HEK293 (cell line): ENCODE measurements around the gene SERPINA12.

ENCODE experiments used
- CTCF ChIA-PET: fragments of 350-600 bp; formaldehyde crosslinking; extraction: SDS; loops from one replicate; lab custom pipeline; 2021; ENCODE audit warnings: antibody characterized with exemption; lab: Yijun Ruan, JAX
- POLR2A ChIA-PET: fragments of 300-600 bp; formaldehyde crosslinking; extraction: SDS; loops from one replicate; lab custom pipeline; 2020; ENCODE audit warnings: antibody characterized with exemption, inconsistent platforms; lab: Yijun Ruan, JAX
- H3K27ac ChIP-seq: fragments of 200-500 bp; sonication (Bioruptor generic); 2 replicates; pipeline ENCODE4 v1.5.1; 2014; ENCODE audit warnings: low read depth, low read length, control low read depth, inconsistent platforms; ENCODE audit errors: extremely low read depth
- H3K36me3 ChIP-seq, 2 experiments: fragments of 200-500 bp in 1 of 2; sonication (Bioruptor generic) in 1 of 2; 1 replicate in 1 of 2; 2 replicates in 1 of 2; pipeline ENCODE4 v1.5.1; 2014 to 2017; ENCODE audit warnings: inconsistent platforms in 2 of 2, low read length in 2 of 2; ENCODE audit not compliant: control insufficient read depth in 2 of 2, insufficient read depth in 1 of 2
- H3K4me1 ChIP-seq: fragments of 200-500 bp; sonication (Bioruptor generic); 2 replicates; pipeline ENCODE4 v1.5.1; 2014; ENCODE audit warnings: mild to moderate bottlenecking, low read length, inconsistent platforms; ENCODE audit not compliant: control insufficient read depth, insufficient read depth
- H3K4me3 ChIP-seq: 2 replicates; pipeline ENCODE4 v1.5.1; 2011; ENCODE audit warnings: low read depth, mild to moderate bottlenecking, control low read depth, low read length, moderate library complexity
- H3K9me3 ChIP-seq: fragments of 200-500 bp; sonication (Bioruptor generic); 2 replicates; pipeline ENCODE4 v1.5.1; 2014; ENCODE audit warnings: low read depth, low read length, inconsistent platforms; ENCODE audit not compliant: control insufficient read depth, insufficient read depth
- IKZF3 ChIP-seq: fragments of 450-650 bp; IDR thresholded peaks from 2 replicates; pipeline ENCODE4 v1.5.0; 2018; ENCODE audit warnings: missing biosample characterization, mild to moderate bottlenecking, missing genetic modification characterization, moderate library complexity
- INSM2 ChIP-seq: fragments of 450-650 bp; formaldehyde crosslinking; IDR thresholded peaks from 2 replicates; pipeline ENCODE4 v1.5.1; 2016; ENCODE audit warnings: missing biosample characterization, missing genetic modification characterization
- OVOL3 ChIP-seq: fragments of 450-650 bp; formaldehyde crosslinking; IDR thresholded peaks from 2 replicates; pipeline ENCODE4 v1.5.1; 2016; ENCODE audit warnings: missing biosample characterization, missing genetic modification characterization
- PATZ1 ChIP-seq: fragments of 450-650 bp; formaldehyde crosslinking; IDR thresholded peaks from 2 replicates; pipeline ENCODE4 v1.5.1; 2016; ENCODE audit warnings: missing biosample characterization, missing genetic modification characterization
- PRDM4 ChIP-seq: fragments of 450-650 bp; formaldehyde crosslinking; IDR thresholded peaks from 2 replicates; pipeline ENCODE4 v1.5.1; 2017; ENCODE audit warnings: missing biosample characterization, missing genetic modification characterization
- PRDM6 ChIP-seq: fragments of 450-650 bp; formaldehyde crosslinking; IDR thresholded peaks from 2 replicates; pipeline ENCODE4 v1.5.1; 2017; ENCODE audit warnings: missing biosample characterization, missing genetic modification characterization
- SCRT1 ChIP-seq: fragments of 450-650 bp; formaldehyde crosslinking; IDR thresholded peaks from 2 replicates; pipeline ENCODE4 v1.5.1; 2016; ENCODE audit warnings: missing biosample characterization, missing genetic modification characterization, borderline replicate concordance
- ZFP3 ChIP-seq: fragments of 450-650 bp; formaldehyde crosslinking; IDR thresholded peaks from 2 replicates; pipeline ENCODE4 v1.5.1; 2016; ENCODE audit warnings: low read depth, missing biosample characterization, missing genetic modification characterization
- ZNF174 ChIP-seq: fragments of 450-650 bp; formaldehyde crosslinking; IDR thresholded peaks from 2 replicates; pipeline ENCODE4 v1.5.0; 2017; ENCODE audit warnings: missing biosample characterization, mild to moderate bottlenecking, missing genetic modification characterization
- ZNF221 ChIP-seq: fragments of 450-650 bp; formaldehyde crosslinking; IDR thresholded peaks from 2 replicates; pipeline ENCODE4 v1.5.1; 2017; ENCODE audit warnings: missing biosample characterization, missing genetic modification characterization, borderline replicate concordance
- ZNF501 ChIP-seq: fragments of 450-650 bp; formaldehyde crosslinking; IDR thresholded peaks from 2 replicates; pipeline ENCODE4 v1.5.1; 2016; ENCODE audit warnings: missing biosample characterization, missing genetic modification characterization
- ZNF513 ChIP-seq: fragments of 450-650 bp; IDR thresholded peaks from 2 replicates; pipeline ENCODE4 v1.5.1; 2018; ENCODE audit warnings: missing biosample characterization, missing genetic modification characterization
- ZNF596 ChIP-seq: fragments of 450-650 bp; IDR thresholded peaks from 2 replicates; pipeline ENCODE4 v1.5.0; 2018; ENCODE audit warnings: missing biosample characterization, mild to moderate bottlenecking, missing genetic modification characterization, moderate library complexity
- ZNF623 ChIP-seq: fragments of 450-650 bp; formaldehyde crosslinking; IDR thresholded peaks from 2 replicates; pipeline ENCODE4 v1.5.1; 2016; ENCODE audit warnings: missing biosample characterization, missing genetic modification characterization
- ZNF626 ChIP-seq: fragments of 450-650 bp; sonication (Bioruptor Pico); formaldehyde crosslinking; IDR thresholded peaks from 2 replicates; pipeline ENCODE4 v1.5.1; 2018; ENCODE audit warnings: missing biosample characterization, missing genetic modification characterization, inconsistent platforms
- ZNF747 ChIP-seq: fragments of 450-650 bp; formaldehyde crosslinking; IDR thresholded peaks from 2 replicates; pipeline ENCODE4 v1.5.1; 2016; ENCODE audit warnings: missing biosample characterization, missing genetic modification characterization
- ZSCAN30 ChIP-seq: fragments of 450-650 bp; IDR thresholded peaks from 2 replicates; pipeline ENCODE4 v1.5.1; 2018; ENCODE audit warnings: missing biosample characterization, mild to moderate bottlenecking, missing genetic modification characterization, moderate library complexity
- TF ChIP-seq, protein P1 (sequence below): fragments of 450-650 bp; formaldehyde crosslinking; IDR thresholded peaks from 2 replicates; pipeline ENCODE4 v1.5.1; 2016; ENCODE audit warnings: missing biosample characterization, missing genetic modification characterization
- TF ChIP-seq, protein P2 (sequence below): fragments of 450-650 bp; formaldehyde crosslinking; IDR thresholded peaks from 2 replicates; pipeline ENCODE4 v1.5.1; 2016; ENCODE audit warnings: missing biosample characterization, missing genetic modification characterization
- TF ChIP-seq, protein P3 (sequence below): fragments of 450-650 bp; formaldehyde crosslinking; IDR thresholded peaks from 2 replicates; pipeline ENCODE4 v1.5.1; 2016; ENCODE audit warnings: missing biosample characterization, missing genetic modification characterization

The SERPINA12 gene

GRCh38 chr14:94445003-94445402 lies 64.3 kb downstream of the SERPINA12 start:
- TF ChIP-seq ZNF174 (tag by site-specific recombination): no peak
- TF ChIP-seq OVOL3 (tag by site-specific recombination): no peak
- TF ChIP-seq SCRT1 (tag by site-specific recombination): no peak
- TF ChIP-seq ZNF623 (tag by site-specific recombination): no peak
- TF ChIP-seq PATZ1 (tag by site-specific recombination): no peak
- TF ChIP-seq ZNF501 (tag by site-specific recombination): no peak
- TF ChIP-seq ZFP3: no peak
- TF ChIP-seq INSM2 (tag by site-specific recombination): no peak
- no peak for TF ChIP-seq IKZF3
- TF ChIP-seq PRDM4 (tag by site-specific recombination): no peak
- no peak for TF ChIP-seq ZNF747 (tag by site-specific recombination)
- TF ChIP-seq, protein P1, sequence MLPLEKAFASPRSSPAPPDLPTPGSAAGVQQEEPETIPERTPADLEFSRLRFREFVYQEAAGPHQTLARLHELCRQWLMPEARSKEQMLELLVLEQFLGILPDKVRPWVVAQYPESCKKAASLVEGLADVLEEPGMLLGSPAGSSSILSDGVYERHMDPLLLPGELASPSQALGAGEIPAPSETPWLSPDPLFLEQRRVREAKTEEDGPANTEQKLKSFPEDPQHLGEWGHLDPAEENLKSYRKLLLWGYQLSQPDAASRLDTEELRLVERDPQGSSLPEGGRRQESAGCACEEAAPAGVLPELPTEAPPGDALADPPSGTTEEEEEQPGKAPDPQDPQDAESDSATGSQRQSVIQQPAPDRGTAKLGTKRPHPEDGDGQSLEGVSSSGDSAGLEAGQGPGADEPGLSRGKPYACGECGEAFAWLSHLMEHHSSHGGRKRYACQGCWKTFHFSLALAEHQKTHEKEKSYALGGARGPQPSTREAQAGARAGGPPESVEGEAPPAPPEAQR: no peak
- no peak for TF ChIP-seq ZSCAN30
- no peak for TF ChIP-seq ZNF513
- no peak for TF ChIP-seq ZNF626 (tag by site-specific recombination)
- TF ChIP-seq ZNF221 (tag by site-specific recombination): no peak
- no peak for TF ChIP-seq PRDM6
- TF ChIP-seq ZNF596 (tag by site-specific recombination): no peak
- TF ChIP-seq, protein P2, sequence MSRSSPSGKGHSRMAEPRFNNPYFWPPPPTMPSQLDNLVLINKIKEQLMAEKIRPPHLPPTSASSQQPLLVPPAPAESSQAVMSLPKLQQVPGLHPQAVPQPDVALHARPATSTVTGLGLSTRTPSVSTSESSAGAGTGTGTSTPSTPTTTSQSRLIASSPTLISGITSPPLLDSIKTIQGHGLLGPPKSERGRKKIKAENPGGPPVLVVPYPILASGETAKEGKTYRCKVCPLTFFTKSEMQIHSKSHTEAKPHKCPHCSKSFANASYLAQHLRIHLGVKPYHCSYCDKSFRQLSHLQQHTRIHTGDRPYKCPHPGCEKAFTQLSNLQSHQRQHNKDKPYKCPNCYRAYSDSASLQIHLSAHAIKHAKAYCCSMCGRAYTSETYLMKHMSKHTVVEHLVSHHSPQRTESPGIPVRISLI (tag by site-specific recombination): no peak
- TF ChIP-seq, protein P3, sequence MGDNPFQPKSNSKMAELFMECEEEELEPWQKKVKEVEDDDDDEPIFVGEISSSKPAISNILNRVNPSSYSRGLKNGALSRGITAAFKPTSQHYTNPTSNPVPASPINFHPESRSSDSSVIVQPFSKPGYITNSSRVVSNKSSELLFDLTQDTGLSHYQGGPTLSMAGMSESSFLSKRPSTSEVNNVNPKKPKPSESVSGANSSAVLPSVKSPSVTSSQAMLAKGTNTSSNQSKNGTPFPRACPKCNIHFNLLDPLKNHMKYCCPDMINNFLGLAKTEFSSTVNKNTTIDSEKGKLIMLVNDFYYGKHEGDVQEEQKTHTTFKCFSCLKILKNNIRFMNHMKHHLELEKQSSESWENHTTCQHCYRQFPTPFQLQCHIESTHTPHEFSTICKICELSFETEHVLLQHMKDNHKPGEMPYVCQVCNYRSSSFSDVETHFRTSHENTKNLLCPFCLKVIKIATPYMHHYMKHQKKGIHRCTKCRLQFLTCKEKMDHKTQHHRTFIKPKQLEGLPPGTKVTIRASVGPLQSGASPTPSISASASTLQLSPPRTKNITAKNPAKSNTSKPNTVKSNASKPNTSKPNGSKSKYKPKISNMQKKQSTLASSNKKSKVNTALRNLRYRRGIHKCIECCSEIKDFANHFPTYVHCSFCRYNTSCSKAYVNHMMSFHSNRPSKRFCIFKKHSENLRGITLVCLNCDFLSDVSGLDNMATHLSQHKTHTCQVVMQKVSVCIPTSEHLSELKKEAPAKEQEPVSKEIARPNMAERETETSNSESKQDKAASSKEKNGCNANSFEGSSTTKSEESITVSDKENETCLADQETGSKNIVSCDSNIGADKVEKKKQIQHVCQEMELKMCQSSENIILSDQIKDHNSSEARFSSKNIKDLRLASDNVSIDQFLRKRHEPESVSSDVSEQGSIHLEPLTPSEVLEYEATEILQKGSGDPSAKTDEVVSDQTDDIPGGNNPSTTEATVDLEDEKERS (tag by site-specific recombination): no peak
- POLR2A ChIA-PET: no interaction called here
- Histone ChIP-seq H3K4me3 (no peak overlapping the region), H3K36me3 (no peaks in the 10 kb centered on the region), H3K27ac (no peak overlapping the region), H3K4me1 (no peaks in the 10 kb centered on the region), H3K9me3 (no peaks in the 10 kb centered on the region)
- CTCF ChIA-PET: interaction anchor here (1.0 to 2.7 kb wide), 3 partner anchors 11 to 41 kb away, joined by 3 to 12 read pairs (median 5); no protein-coding TSS in a partner anchor
